ENCODE results near the gene AP2B1.

AP2B1 gene

DNA sequence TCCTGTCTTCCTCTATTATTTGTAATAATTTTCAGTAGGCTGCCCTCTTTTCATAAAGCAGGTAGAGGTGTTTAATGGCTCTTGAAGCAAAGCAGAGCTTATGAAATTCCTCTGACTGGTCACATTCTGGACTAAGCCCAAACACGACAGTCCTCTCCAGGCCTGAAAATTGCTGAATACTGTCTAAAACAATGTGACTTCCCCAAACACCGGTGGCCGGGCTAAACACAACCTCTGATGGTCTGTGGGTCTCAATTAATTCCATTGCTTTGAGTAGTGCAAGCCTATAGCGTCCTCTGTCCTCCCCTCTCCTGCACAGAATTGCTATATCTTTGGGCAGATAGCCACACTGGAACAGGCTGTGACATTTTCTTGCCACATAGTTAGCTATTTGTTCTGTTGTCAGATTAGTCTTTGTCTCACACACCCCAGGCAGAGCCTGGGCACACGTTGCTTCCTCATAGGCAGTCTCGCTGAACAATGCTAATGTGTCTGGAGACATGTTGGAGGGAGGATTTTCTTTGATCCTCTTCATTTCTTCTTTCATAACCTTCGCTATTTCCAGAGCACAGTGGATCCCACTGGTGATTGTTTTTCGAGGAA lies 38.8 kb upstream of the AP2B1 start:
- no peaks in the 10 kb centered on the region for H3K79me2 ChIP-seq
- no peak overlapping the region for H3K4me2 ChIP-seq (ENCODE audit: low read length)
- H3K4me3 ChIP-seq (ENCODE audit: low read depth, low read length): no peak overlapping the region
- TF ChIP-seq, protein P1, sequence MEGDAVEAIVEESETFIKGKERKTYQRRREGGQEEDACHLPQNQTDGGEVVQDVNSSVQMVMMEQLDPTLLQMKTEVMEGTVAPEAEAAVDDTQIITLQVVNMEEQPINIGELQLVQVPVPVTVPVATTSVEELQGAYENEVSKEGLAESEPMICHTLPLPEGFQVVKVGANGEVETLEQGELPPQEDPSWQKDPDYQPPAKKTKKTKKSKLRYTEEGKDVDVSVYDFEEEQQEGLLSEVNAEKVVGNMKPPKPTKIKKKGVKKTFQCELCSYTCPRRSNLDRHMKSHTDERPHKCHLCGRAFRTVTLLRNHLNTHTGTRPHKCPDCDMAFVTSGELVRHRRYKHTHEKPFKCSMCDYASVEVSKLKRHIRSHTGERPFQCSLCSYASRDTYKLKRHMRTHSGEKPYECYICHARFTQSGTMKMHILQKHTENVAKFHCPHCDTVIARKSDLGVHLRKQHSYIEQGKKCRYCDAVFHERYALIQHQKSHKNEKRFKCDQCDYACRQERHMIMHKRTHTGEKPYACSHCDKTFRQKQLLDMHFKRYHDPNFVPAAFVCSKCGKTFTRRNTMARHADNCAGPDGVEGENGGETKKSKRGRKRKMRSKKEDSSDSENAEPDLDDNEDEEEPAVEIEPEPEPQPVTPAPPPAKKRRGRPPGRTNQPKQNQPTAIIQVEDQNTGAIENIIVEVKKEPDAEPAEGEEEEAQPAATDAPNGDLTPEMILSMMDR (IDR thresholded peaks at IDR 0.05): no peak
- H3K9ac ChIP-seq: no peak overlapping the region
- H2AFZ ChIP-seq: no peak overlapping the region
- H3K27me3 ChIP-seq (ENCODE audit: control insufficient read depth, insufficient read depth, low read length): no peaks in the 10 kb centered on the region
- H3K27ac ChIP-seq: no peak overlapping the region
- H3K4me1 ChIP-seq: no peaks in the 10 kb centered on the region
- no peaks in the 10 kb centered on the region for H3K9me3 ChIP-seq (ENCODE audit: control insufficient read depth, low read length)
- no peaks in the 10 kb centered on the region for H3K36me3 ChIP-seq (ENCODE audit: control insufficient read depth, insufficient read depth, low read length)

DNA sequence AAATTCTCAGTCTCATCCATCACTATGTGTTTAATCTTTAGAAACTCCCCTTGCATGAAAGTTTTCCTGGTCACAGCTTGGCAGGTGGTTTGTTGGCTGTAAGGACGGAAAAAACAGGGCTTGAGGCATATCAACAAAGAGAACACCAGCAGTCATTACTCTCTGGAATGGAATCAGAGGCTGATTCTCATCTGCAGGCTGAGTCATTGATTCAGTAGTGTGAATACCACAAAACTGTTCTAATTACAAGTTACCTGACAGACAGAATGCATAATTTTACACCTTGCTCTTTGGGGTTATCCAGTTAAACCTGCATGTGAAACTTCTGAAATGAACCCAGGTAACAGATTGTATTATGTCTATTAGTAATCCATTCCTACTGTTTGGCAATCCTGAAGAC lies 38.1 kb upstream of the AP2B1 start:
- TF ChIP-seq, protein P1 (IDR thresholded peaks at IDR 0.05): no peak
- Histone ChIP-seq H3K4me3 (ENCODE audit: low read depth, low read length) (no peak overlapping the region), H3K79me2 (no peaks in the 10 kb centered on the region), H3K27ac (no peak overlapping the region), H3K27me3 (ENCODE audit: control insufficient read depth, insufficient read depth, low read length) (no peaks in the 10 kb centered on the region), H3K4me1 (no peaks in the 10 kb centered on the region), H3K4me2 (ENCODE audit: low read length) (no peak overlapping the region), H3K36me3 (ENCODE audit: control insufficient read depth, insufficient read depth, low read length) (no peaks in the 10 kb centered on the region), H2AFZ (no peak overlapping the region), H3K9me3 (ENCODE audit: control insufficient read depth, low read length) (no peaks in the 10 kb centered on the region), H3K9ac (no peak overlapping the region)

DNA sequence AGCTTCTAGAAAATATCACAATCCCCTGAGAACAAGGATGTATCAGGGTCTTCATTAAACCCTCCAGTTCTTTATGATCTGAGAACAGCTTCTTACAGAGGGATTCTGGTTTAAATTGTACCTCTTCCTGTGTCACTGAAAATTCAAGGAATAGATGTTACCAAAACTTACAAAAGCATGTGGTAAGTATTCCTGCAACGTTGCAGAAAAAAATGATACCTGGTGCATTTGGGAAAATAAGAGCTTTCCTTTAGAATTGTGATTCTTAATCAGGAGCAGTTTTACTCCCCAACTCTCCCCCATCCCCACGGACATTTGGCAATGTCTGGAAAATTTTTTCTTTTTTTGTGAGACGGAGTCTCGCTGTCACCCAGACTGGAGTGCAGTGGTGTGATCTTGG lies 33.8 kb upstream of the AP2B1 start:
- H3K79me2 ChIP-seq: no peaks in the 10 kb centered on the region
- no peaks in the 10 kb centered on the region for H3K9me3 ChIP-seq (ENCODE audit: control insufficient read depth, low read length)
- no peak overlapping the region for H3K9ac ChIP-seq
- no peaks in the 10 kb centered on the region for H3K4me1 ChIP-seq
- TF ChIP-seq, protein P1 (IDR thresholded peaks at IDR 0.05): no peak
- H3K4me3 ChIP-seq (ENCODE audit: low read depth, low read length): no peak overlapping the region
- H2AFZ ChIP-seq: no peak overlapping the region
- H3K27ac ChIP-seq: no peak overlapping the region
- H3K36me3 ChIP-seq (ENCODE audit: control insufficient read depth, insufficient read depth, low read length): no peaks in the 10 kb centered on the region
- no peaks in the 10 kb centered on the region for H3K27me3 ChIP-seq (ENCODE audit: control insufficient read depth, insufficient read depth, low read length)
- no peak overlapping the region for H3K4me2 ChIP-seq (ENCODE audit: low read length)

DNA sequence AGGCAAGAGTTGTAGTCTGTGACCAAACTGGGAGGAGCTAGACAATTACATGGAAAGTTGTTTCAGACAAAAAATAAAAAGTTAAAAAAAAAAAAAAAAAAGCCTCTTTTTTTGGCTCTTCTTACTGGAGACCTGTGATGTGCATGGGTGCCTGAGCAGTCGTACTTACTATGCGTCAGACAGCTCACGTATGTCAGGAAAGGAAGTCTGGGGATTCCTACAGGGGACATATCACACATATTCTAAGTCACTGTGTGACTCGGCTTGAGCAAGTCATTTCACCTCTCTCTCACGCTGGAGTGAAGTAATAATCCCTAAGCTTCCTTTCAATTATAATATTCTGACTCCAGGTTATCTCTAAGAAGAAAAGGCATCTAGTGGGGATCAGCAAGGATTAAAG lies 32.5 kb upstream of the AP2B1 start:
- Histone ChIP-seq H3K4me2 (ENCODE audit: low read length) (no peak overlapping the region), H3K4me3 (ENCODE audit: low read depth, low read length) (no peak overlapping the region), H3K79me2 (no peaks in the 10 kb centered on the region), H3K27me3 (ENCODE audit: control insufficient read depth, insufficient read depth, low read length) (no peaks in the 10 kb centered on the region), H3K4me1 (no peaks in the 10 kb centered on the region), H3K9me3 (ENCODE audit: control insufficient read depth, low read length) (no peaks in the 10 kb centered on the region), H2AFZ (no peak overlapping the region), H3K9ac (no peak overlapping the region), H3K27ac (no peak overlapping the region), H3K36me3 (ENCODE audit: control insufficient read depth, insufficient read depth, low read length) (no peaks in the 10 kb centered on the region)
- TF ChIP-seq, protein P1 (IDR thresholded peaks at IDR 0.05): no peak

DNA sequence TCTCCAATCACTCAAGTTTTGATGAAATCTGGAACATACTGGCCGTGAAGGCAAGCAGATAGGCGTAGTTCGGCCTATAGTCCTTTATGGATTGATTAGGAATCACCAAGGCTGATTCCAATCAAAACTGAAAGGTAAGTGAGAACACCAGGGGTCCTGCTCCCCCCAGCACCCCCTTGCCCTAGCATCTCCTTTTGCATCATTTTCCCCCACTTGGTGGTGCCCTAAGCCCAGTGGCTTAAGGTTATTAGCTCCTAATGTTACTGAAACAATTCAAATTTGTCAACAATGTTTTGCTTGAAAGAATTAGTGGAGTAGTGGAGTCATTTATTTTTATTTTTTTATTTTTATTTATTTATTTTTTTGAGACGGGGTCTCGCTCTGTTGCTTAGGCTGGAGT lies 31.4 kb upstream of the AP2B1 start:
- no peaks in the 10 kb centered on the region for H3K79me2 ChIP-seq

More for the DNA sequence above, 31.4 kb upstream of the AP2B1 start:
- Histone ChIP-seq H3K27me3 (ENCODE audit: control insufficient read depth, insufficient read depth, low read length) (no peaks in the 10 kb centered on the region), H3K36me3 (ENCODE audit: control insufficient read depth, insufficient read depth, low read length) (no peaks in the 10 kb centered on the region), H3K9ac (no peak overlapping the region), H3K4me3 (ENCODE audit: low read depth, low read length) (no peak overlapping the region), H2AFZ (no peak overlapping the region), H3K9me3 (ENCODE audit: control insufficient read depth, low read length) (no peaks in the 10 kb centered on the region), H3K4me1 (no peaks in the 10 kb centered on the region), H3K27ac (no peak overlapping the region), H3K4me2 (ENCODE audit: low read length) (no peak overlapping the region)
- TF ChIP-seq, protein P1 (IDR thresholded peaks at IDR 0.05): peak; percentile 40

Measured in parathyroid adenoma (tissue), 2 donors.